HG03432 (cell line): ENCODE results near the gene HLA-DPA1.

Source experiments
- ATAC-seq: cut with Tn5 transposase; IDR thresholded peaks from one replicate; pipeline ENCODE4 v1.9.1; 2021; ENCODE audit warnings: mild to moderate bottlenecking, moderate library complexity; ENCODE audit not compliant: unreplicated experiment

Gene HLA-DPA1

GRCh38 chr6:33018418-33018817 lies 55.0 kb downstream of the HLA-DPA1 start:
- ATAC-seq = no peak

DNA sequence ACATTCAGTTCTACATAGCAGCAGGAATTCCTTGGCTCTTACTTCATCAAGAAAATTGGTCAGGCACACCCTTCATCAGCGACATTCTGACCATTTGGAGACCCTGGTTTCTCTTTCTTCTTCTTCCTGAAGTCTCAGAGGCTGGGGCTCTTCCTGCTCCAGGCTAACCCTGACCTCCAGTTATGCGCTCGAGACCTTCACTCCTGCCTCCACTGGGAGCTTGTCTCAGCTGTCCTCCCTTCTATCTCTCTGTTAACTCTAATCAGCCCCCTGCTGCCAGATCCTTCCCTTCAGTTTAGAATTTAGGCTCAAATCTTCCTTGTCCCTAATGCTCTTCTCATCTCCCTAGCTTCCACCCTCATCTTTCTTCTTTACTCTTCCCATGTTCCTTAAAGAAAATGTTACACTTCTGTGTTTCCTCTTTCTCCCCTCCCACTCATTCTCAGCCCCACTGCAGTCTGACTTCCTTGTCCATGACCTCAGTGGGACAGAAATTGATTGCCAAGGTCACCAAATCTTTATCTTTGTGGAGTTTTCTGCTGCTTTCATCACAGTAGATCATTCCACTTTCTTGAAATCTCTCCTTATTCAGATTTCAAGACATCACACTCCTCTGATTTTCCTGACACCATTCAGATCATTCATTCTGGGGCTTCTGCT lies 55.6 kb downstream of the HLA-DPA1 start:
- no peak for ATAC-seq

GRCh38 chr6:33017018-33017417 lies 56.4 kb downstream of the HLA-DPA1 start:
- no peak for ATAC-seq

- ATAC-seq = no peak
These were observed 57.7 kb downstream of the HLA-DPA1 start for GRCh38 chr6:33015798-33016197.

DNA sequence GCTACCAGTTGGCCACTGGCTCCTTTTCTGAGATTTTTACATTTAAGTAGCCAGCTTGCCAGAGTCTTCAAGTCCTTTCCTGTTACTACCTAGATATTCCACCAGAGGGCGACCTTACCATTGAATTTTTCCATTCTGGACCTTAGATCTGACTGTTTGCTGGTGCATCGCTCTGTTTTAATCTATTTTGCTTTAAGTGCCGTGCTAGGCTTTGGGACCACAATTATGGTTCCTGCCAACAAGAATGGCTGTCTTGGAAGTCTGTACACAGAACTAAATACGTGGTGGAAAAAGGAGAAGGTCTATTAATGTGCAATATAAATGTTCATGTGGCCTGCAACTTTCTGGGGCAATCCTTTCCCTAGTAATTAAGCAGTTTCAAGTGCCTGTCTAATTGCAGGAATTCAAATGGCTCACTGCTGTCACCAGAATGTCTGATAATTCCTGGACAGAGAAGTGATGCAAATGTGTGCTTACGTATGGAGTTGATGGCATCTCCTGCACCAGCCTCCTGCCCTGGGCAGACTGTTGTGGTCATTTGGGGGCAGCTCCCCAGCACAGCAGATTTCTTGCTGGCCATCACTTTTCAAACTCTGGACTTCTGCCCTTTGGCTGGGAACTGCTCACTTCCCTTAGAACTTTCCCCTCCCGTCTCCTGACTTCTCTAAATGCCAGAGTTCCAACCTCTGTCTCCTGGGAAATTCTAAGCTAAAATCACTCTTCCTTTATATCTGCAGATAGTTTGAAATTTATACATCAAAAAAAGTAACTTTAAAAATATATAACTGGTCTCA lies 58.4 kb downstream of the HLA-DPA1 start:
- no peak for ATAC-seq
